NCI-H69 (cell line): ENCODE results near the gene SFMBT1.

Source experiments
- DNase-seq: peaks from one replicate; lab custom pipeline; 2025; lab: John Stamatoyannopoulos, UW

SFMBT1 gene

GRCh38 chr3:53045518-53046170 lies at the start of gene SFMBT1:
Gene SFMBT1, minus strand, starts transcription at chr3:53046073. Its CDS starts 76,945 bp downstream, at chr3:52969128.
- DNase-seq = peak; percentile 75

- no peak for DNase-seq
These were observed 47.1 kb upstream of the SFMBT1 start for GRCh38 chr3:53092942-53093341.

GRCh38 chr3:53092216-53092615 lies 46.3 kb upstream of the SFMBT1 start:
- no peak for DNase-seq

GRCh38 chr3:53091011-53091410 lies 45.1 kb upstream of the SFMBT1 start:
- DNase-seq = no peak

- DNase-seq = no peak
These were observed 43.6 kb upstream of the SFMBT1 start for GRCh38 chr3:53089511-53089910.

GRCh38 chr3:53085476-53085875 lies 39.6 kb upstream of the SFMBT1 start:
- DNase-seq = no peak

GRCh38 chr3:53084310-53085001 lies 38.6 kb upstream of the SFMBT1 start:
- DNase-seq = peak; percentile 29

GRCh38 chr3:53083949-53084309 lies 38.1 kb upstream of the SFMBT1 start:
- DNase-seq = peak; percentile 29

- peak; percentile 69 for DNase-seq
These were observed 37.6 kb upstream of the SFMBT1 start for GRCh38 chr3:53083521-53083920.

- DNase-seq = no peak
These were observed 36.9 kb upstream of the SFMBT1 start for GRCh38 chr3:53082736-53083135.

GRCh38 chr3:53081318-53081717 lies 35.4 kb upstream of the SFMBT1 start:
- DNase-seq = no peak

- DNase-seq = no peak
These were observed 34.8 kb upstream of the SFMBT1 start for GRCh38 chr3:53080612-53081205.

GRCh38 chr3:53079791-53080555 lies 34.1 kb upstream of the SFMBT1 start:
- no peak for DNase-seq

- no peak for DNase-seq
These were observed 33.3 kb upstream of the SFMBT1 start for GRCh38 chr3:53079147-53079546.

GRCh38 chr3:53078656-53079055 lies 32.8 kb upstream of the SFMBT1 start:
- DNase-seq = no peak

GRCh38 chr3:53077476-53078220 lies 31.8 kb upstream of the SFMBT1 start:
- no peak for DNase-seq

GRCh38 chr3:53075743-53076140 lies 29.9 kb upstream of the SFMBT1 start:
- DNase-seq = no peak

- DNase-seq = no peak
These were observed 29.2 kb upstream of the SFMBT1 start for GRCh38 chr3:53074761-53075742.

- no peak for DNase-seq
These were observed 28.5 kb upstream of the SFMBT1 start for GRCh38 chr3:53074366-53074696.

GRCh38 chr3:53073553-53074365 lies 27.9 kb upstream of the SFMBT1 start:
- peak; percentile 32 for DNase-seq
